ENCODE measurements around the gene GNG13.

DNA sequence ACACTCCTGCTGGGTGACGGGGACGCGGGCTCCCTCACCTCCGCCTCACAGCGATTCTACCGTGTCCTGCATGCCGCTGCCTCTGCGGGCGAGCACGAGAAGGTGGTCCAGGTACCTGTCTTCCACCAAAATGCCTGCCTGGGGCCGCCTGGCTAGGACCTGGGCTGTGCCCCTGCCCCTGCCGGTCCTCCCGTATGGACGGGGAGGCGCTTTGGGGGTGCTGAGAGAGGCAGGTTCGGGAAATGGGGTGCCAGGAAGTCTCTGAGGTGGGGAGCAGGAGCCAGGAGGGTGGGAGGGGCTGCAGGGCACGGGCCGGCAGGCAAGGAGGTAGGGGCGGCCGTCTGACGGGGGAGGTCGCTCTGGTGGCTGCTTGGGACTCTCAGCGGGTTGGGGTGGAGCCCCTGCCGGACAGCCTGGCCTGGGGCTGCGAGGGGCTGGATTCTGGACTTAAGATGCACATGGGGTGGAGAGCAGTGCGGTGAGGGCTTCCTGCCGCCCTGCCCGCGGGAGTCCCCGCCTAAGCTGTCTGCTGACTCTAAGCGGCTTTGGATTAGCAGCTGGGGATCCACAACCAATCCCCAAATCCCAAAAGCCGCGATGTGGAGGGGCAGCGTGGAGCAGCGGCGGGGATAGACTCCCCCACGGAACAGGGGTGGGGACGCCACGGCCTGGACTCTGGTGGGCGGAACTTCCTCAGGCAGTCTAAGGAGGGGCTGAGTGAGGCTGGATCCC lies 6.3 kb downstream of the GNG13 start:
- TF ChIP-seq, protein P1, sequence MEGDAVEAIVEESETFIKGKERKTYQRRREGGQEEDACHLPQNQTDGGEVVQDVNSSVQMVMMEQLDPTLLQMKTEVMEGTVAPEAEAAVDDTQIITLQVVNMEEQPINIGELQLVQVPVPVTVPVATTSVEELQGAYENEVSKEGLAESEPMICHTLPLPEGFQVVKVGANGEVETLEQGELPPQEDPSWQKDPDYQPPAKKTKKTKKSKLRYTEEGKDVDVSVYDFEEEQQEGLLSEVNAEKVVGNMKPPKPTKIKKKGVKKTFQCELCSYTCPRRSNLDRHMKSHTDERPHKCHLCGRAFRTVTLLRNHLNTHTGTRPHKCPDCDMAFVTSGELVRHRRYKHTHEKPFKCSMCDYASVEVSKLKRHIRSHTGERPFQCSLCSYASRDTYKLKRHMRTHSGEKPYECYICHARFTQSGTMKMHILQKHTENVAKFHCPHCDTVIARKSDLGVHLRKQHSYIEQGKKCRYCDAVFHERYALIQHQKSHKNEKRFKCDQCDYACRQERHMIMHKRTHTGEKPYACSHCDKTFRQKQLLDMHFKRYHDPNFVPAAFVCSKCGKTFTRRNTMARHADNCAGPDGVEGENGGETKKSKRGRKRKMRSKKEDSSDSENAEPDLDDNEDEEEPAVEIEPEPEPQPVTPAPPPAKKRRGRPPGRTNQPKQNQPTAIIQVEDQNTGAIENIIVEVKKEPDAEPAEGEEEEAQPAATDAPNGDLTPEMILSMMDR (IDR thresholded peaks at IDR 0.05) = no peak
- no peak for TF ChIP-seq POLR2A (IDR thresholded peaks at IDR 0.05)

Data from lower leg skin (tissue), 3 donors.